ENCODE data around the gene GDF10.

GDF10 gene

DNA sequence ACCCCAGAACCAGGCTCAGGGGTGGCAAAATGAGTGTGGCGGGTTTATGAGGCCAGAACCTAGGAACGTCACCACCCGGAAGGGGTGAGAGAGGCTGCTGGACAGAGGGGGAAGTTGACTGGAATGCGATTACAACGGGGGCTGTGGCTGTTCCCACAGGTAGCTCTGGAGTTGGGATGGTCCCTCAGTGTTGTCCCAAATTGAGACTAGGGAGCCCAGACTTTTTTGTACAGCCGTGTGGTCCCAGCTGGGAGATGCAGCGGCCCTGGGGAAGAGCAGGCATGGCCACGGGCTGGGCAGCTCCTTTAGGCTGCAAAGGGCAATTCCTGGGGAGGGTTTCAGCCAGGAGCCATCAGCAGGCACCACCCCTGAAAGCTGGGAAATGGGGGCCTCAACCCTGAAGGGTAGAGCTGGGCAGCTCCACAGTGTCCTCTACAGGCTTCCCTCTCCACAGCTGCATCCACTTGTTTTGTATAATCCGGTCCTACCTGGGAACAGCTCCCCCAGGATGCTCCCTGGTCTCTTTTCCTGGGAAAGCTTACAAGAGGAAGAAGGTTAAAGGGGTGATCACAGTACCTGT, 11.0 kb upstream of the GDF10 start:
- Histone ChIP-seq H3K36me3 (replicated peaks in 1 of 2; ENCODE audit: control insufficient read depth in 2 of 2, insufficient read depth in 2 of 2, low read length in 2 of 2) (no peaks in the 10 kb centered on the region), H2BK15ac (ENCODE audit: low read length) (peak overlapping the region; percentile 20), H3K4ac (ENCODE audit: low read length) (no peak overlapping the region), H3K9ac (ENCODE audit: low read depth, low read length, poor library complexity) (no peak overlapping the region), H2BK5ac (ENCODE audit: low read length) (no peak overlapping the region), H3K27ac (replicated peaks; ENCODE audit: low read length) (no peak overlapping the region), H3K4me3 (ENCODE audit: low read length in 2 of 2) (no peak overlapping the region), H2AFZ (ENCODE audit: low read length) (no peak overlapping the region), H2BK120ac (ENCODE audit: low read depth, low read length) (no peak overlapping the region), H3K27me3 (ENCODE audit: control insufficient read depth in 3 of 3, insufficient read depth in 3 of 3, low read depth in 1 of 3, low read length in 3 of 3) (peaks cover 0 to 5% (median 0%) of the 10 kb centered on the region in 3 experiments), H3K4me2 (ENCODE audit: insufficient read depth, low read length, poor library complexity, severe bottlenecking) (no peak overlapping the region), H3K18ac (ENCODE audit: low read length) (no peak overlapping the region), H3K14ac (ENCODE audit: low read length) (no peak overlapping the region), H2AK5ac (ENCODE audit: low read depth, low read length) (no peak overlapping the region), H2BK12ac (ENCODE audit: low read length) (no peak overlapping the region), H3K4me1 (ENCODE audit: control insufficient read depth in 2 of 2, insufficient read depth in 1 of 2, low read depth in 1 of 2, low read length in 2 of 2) (peaks cover 0 to 3% of the 10 kb centered on the region in 2 donors), H3K9me3 (replicated peaks in 1 of 2; ENCODE audit: control insufficient read depth in 2 of 2, insufficient read depth in 1 of 2, low read depth in 1 of 2, low read length in 2 of 2) (peaks cover 0 to 2% of the 10 kb centered on the region in 2 donors), H4K91ac (ENCODE audit: low read depth, low read length, poor library complexity) (no peak overlapping the region), H4K8ac (ENCODE audit: low read depth, low read length) (no peak overlapping the region), H3K23ac (ENCODE audit: low read depth, low read length, poor library complexity) (no peak overlapping the region), H3K79me1 (ENCODE audit: low read depth, low read length) (no peaks in the 10 kb centered on the region)
- DNase-seq (ENCODE audit: low spot score), result no peak
- no CpG with 5 or more reads among the region's 9 CpGs for WGBS, 2 donors (ENCODE audit: extremely low coverage in 2 of 2, insufficient read length in 2 of 2, insufficient replicate concordance in 1 of 2)

DNA sequence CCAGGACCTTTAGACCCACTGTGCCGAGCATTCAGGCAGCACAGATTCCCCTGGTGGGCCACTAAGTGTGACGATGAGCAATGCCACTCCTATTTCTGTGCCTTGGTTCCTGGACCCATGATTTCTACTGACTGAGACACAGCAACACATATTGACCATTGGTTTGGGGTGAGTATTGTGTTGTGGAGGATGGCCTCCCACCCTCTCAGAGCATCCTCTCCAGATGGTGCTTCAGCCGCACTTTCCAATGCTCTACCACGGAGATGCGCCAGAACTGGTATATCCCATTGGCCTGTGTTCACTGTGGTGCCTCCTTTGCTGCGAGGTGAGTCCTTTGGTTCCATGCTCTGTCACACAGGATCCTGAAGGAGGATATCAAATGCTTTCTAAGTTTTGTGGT, 10.1 kb upstream of the GDF10 start:
- WGBS, 2 donors (ENCODE audit: extremely low coverage in 2 of 2, insufficient read length in 2 of 2, insufficient replicate concordance in 1 of 2), result no CpG with 5 or more reads among the region's 6 CpGs
- no peaks in the 10 kb centered on the region for H3K79me1 ChIP-seq (ENCODE audit: low read depth, low read length)
- H3K4ac ChIP-seq (ENCODE audit: low read length), result no peak overlapping the region
- no peak overlapping the region for H2BK12ac ChIP-seq (ENCODE audit: low read length)
- no peak overlapping the region for H3K4me3 ChIP-seq (ENCODE audit: low read length in 2 of 2)
- H3K4me2 ChIP-seq (ENCODE audit: insufficient read depth, low read length, poor library complexity, severe bottlenecking), result no peak overlapping the region
- peaks cover 0 to 2% of the 10 kb centered on the region in 2 donors for H3K9me3 ChIP-seq (replicated peaks in 1 of 2; ENCODE audit: control insufficient read depth in 2 of 2, insufficient read depth in 1 of 2, low read depth in 1 of 2, low read length in 2 of 2)
- no peak overlapping the region for H3K18ac ChIP-seq (ENCODE audit: low read length)
- H3K27me3 ChIP-seq (ENCODE audit: control insufficient read depth in 3 of 3, insufficient read depth in 3 of 3, low read depth in 1 of 3, low read length in 3 of 3), result peaks cover 0 to 5% (median 0%) of the 10 kb centered on the region in 3 experiments
- no peak overlapping the region for H2BK15ac ChIP-seq (ENCODE audit: low read length)
- H3K27ac ChIP-seq (replicated peaks; ENCODE audit: low read length), result no peak overlapping the region
- no peak overlapping the region for H3K23ac ChIP-seq (ENCODE audit: low read depth, low read length, poor library complexity)
- no peak overlapping the region for H2AFZ ChIP-seq (ENCODE audit: low read length)
- no peak overlapping the region for H3K9ac ChIP-seq (ENCODE audit: low read depth, low read length, poor library complexity)
- no peak overlapping the region for H3K14ac ChIP-seq (ENCODE audit: low read length)
- H2BK5ac ChIP-seq (ENCODE audit: low read length), result no peak overlapping the region
- no peak overlapping the region for H4K8ac ChIP-seq (ENCODE audit: low read depth, low read length)
- H3K36me3 ChIP-seq (replicated peaks in 1 of 2; ENCODE audit: control insufficient read depth in 2 of 2, insufficient read depth in 2 of 2, low read length in 2 of 2), result no peaks in the 10 kb centered on the region
- no peak overlapping the region for H2BK120ac ChIP-seq (ENCODE audit: low read depth, low read length)
- H3K4me1 ChIP-seq (ENCODE audit: control insufficient read depth in 2 of 2, insufficient read depth in 1 of 2, low read depth in 1 of 2, low read length in 2 of 2), result peaks cover 0 to 3% of the 10 kb centered on the region in 2 donors
- H2AK5ac ChIP-seq (ENCODE audit: low read depth, low read length), result no peak overlapping the region
- DNase-seq (ENCODE audit: low spot score), result no peak
- no peak overlapping the region for H4K91ac ChIP-seq (ENCODE audit: low read depth, low read length, poor library complexity)

DNA sequence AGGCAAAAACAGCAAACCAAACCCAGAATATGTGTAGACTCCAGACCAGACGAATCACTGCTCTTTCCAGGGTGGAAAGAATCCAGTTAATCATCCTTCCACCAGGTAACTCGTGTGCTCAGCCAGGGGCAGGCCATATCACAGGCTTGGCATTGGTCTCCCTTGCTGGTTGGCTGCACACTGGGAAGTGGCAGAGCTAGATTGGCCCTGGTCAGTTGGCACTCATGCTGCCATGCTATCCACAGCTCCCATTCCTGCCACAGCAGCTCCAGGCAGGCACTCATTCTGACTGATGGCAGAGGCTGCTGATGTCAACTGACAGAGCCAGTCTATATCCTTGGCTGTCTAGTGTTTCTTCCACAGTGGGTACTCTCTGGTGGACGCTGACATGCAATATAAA, 9.7 kb upstream of the GDF10 start:
- H2BK5ac ChIP-seq (ENCODE audit: low read length), result no peak overlapping the region

DNA sequence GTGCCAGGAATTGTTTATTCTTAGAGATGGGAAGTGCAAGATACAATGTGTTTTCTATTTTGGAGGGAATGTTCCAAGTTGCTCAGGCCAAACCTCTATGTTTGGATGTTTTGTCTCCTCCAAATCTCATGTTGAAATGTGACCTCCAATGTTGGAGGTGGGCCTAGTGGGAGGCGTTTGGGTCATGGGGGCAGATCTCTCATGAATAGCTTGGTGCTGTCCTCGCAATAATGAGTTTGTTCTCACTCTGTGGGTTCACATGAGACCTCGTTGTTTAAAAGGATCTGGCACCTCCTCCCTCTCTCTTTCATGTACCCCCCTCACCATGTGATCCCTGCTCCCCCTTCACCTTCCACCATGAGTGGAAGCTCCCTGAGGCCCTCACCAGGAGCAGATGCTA, 8.3 kb upstream of the GDF10 start:
- WGBS, 2 donors (ENCODE audit: extremely low coverage in 2 of 2, insufficient read length in 2 of 2, insufficient replicate concordance in 1 of 2), result no CpG with 5 or more reads among the region's 3 CpGs
- Histone ChIP-seq H3K4ac (ENCODE audit: low read length) (no peak overlapping the region), H3K27ac (replicated peaks; ENCODE audit: low read length) (no peak overlapping the region), H3K4me1 (ENCODE audit: control insufficient read depth in 2 of 2, insufficient read depth in 1 of 2, low read depth in 1 of 2, low read length in 2 of 2) (peaks cover 9 to 13% of the 10 kb centered on the region in 2 donors), H2AFZ (ENCODE audit: low read length) (no peak overlapping the region), H2BK120ac (ENCODE audit: low read depth, low read length) (no peak overlapping the region), H2BK5ac (ENCODE audit: low read length) (no peak overlapping the region), H3K18ac (ENCODE audit: low read length) (no peak overlapping the region), H3K9ac (ENCODE audit: low read depth, low read length, poor library complexity) (no peak overlapping the region), H3K14ac (ENCODE audit: low read length) (no peak overlapping the region), H3K27me3 (ENCODE audit: control insufficient read depth in 3 of 3, insufficient read depth in 3 of 3, low read depth in 1 of 3, low read length in 3 of 3) (peaks cover 0 to 5% (median 0%) of the 10 kb centered on the region in 3 experiments), H4K8ac (ENCODE audit: low read depth, low read length) (no peak overlapping the region), H4K91ac (ENCODE audit: low read depth, low read length, poor library complexity) (no peak overlapping the region), H3K23ac (ENCODE audit: low read depth, low read length, poor library complexity) (no peak overlapping the region), H3K4me2 (ENCODE audit: insufficient read depth, low read length, poor library complexity, severe bottlenecking) (no peak overlapping the region), H3K9me3 (replicated peaks in 1 of 2; ENCODE audit: control insufficient read depth in 2 of 2, insufficient read depth in 1 of 2, low read depth in 1 of 2, low read length in 2 of 2) (no peaks in the 10 kb centered on the region), H3K79me1 (ENCODE audit: low read depth, low read length) (no peaks in the 10 kb centered on the region), H3K4me3 (ENCODE audit: low read length in 2 of 2) (no peak overlapping the region), H2BK12ac (ENCODE audit: low read length) (no peak overlapping the region), H2AK5ac (ENCODE audit: low read depth, low read length) (no peak overlapping the region), H3K36me3 (replicated peaks in 1 of 2; ENCODE audit: control insufficient read depth in 2 of 2, insufficient read depth in 2 of 2, low read length in 2 of 2) (no peaks in the 10 kb centered on the region), H2BK15ac (ENCODE audit: low read length) (no peak overlapping the region)
- no peak for DNase-seq (ENCODE audit: low spot score)

More for the DNA sequence above, 9.7 kb upstream of the GDF10 start:
- Histone ChIP-seq H3K4me3 (ENCODE audit: low read length in 2 of 2) (no peak overlapping the region), H2AK5ac (ENCODE audit: low read depth, low read length) (no peak overlapping the region), H3K27me3 (ENCODE audit: control insufficient read depth in 3 of 3, insufficient read depth in 3 of 3, low read depth in 1 of 3, low read length in 3 of 3) (peaks cover 0 to 5% (median 0%) of the 10 kb centered on the region in 3 experiments), H3K18ac (ENCODE audit: low read length) (no peak overlapping the region), H3K79me1 (ENCODE audit: low read depth, low read length) (no peaks in the 10 kb centered on the region), H3K9me3 (replicated peaks in 1 of 2; ENCODE audit: control insufficient read depth in 2 of 2, insufficient read depth in 1 of 2, low read depth in 1 of 2, low read length in 2 of 2) (peaks cover 0 to 2% of the 10 kb centered on the region in 2 donors), H4K8ac (ENCODE audit: low read depth, low read length) (no peak overlapping the region), H3K4me2 (ENCODE audit: insufficient read depth, low read length, poor library complexity, severe bottlenecking) (no peak overlapping the region), H3K9ac (ENCODE audit: low read depth, low read length, poor library complexity) (no peak overlapping the region), H3K4ac (ENCODE audit: low read length) (no peak overlapping the region), H2BK12ac (ENCODE audit: low read length) (no peak overlapping the region), H3K4me1 (ENCODE audit: control insufficient read depth in 2 of 2, insufficient read depth in 1 of 2, low read depth in 1 of 2, low read length in 2 of 2) (peaks cover under 1 to 3% of the 10 kb centered on the region in 2 donors), H2BK120ac (ENCODE audit: low read depth, low read length) (no peak overlapping the region), H4K91ac (ENCODE audit: low read depth, low read length, poor library complexity) (no peak overlapping the region), H3K14ac (ENCODE audit: low read length) (no peak overlapping the region), H3K27ac (replicated peaks; ENCODE audit: low read length) (no peak overlapping the region), H2BK15ac (ENCODE audit: low read length) (no peak overlapping the region), H2AFZ (ENCODE audit: low read length) (no peak overlapping the region), H3K36me3 (replicated peaks in 1 of 2; ENCODE audit: control insufficient read depth in 2 of 2, insufficient read depth in 2 of 2, low read length in 2 of 2) (no peaks in the 10 kb centered on the region), H3K23ac (ENCODE audit: low read depth, low read length, poor library complexity) (no peak overlapping the region)
- no peak for DNase-seq (ENCODE audit: low spot score)
- no CpG with 5 or more reads among the region's 3 CpGs for WGBS, 2 donors (ENCODE audit: extremely low coverage in 2 of 2, insufficient read length in 2 of 2, insufficient replicate concordance in 1 of 2)

Measured in neuronal stem cell (in vitro differentiated cells).